ENCODE results near the gene WARS2.
A peak's percentile ranks its signal among the peaks of the same experiment; 100 is the strongest.
"Not testable (repeated sequence)": the region's sequence is repeated elsewhere in the genome, so short reads cannot be mapped to it uniquely, and the experiment has no call there.

Gene WARS2

GRCh38 chr1:119140177-119141019, at the start of gene WARS2:
Gene WARS2, minus strand, starts transcription at chr1:119140653. Its CDS starts 9 bp downstream, at chr1:119140644.
- Mint-ChIP-seq H3K4me1 (peaks cover 18% of the 10 kb centered on the region), H3K9me3 (no peaks in the 10 kb centered on the region), H3K27ac (no peak within 1 kb of the TSS), H3K4me3 (no peak within 1 kb of the TSS), H3K27me3 (no peaks in the 10 kb centered on the region), H3K36me3 (peaks cover 4% of the 10 kb centered on the region)
- DNase-seq (ENCODE audit: low spot score in 2 of 2) (peak; percentile 90 to 95), ATAC-seq (ENCODE audit: low read depth) (peak; percentile 81)

DNA sequence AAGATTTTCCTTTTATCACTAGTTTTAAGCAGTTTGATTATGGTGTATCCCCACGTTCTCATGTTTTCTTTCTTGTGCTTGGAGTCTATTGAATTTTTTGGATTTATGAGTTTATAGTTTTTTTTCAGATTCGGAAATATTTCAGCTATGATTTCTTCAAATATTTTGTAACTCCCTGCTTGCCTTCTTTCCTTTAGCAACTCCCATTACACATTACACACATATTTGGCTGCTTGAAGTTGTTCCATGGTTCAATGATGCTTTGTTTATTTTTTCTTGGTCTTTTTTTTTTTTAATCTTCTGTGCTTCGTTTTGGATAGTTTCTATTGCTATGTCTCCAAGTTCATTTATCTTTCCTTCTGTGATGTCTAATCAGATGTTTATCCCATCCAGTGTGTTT, 48.5 kb upstream of the WARS2 start:
- Mint-ChIP-seq H3K27ac (no peak overlapping the region), H3K4me3 (no peak overlapping the region), H3K36me3 (peaks cover 35% of the 10 kb centered on the region), H3K9me3 (peaks cover 5% of the 10 kb centered on the region), H3K27me3 (no peaks in the 10 kb centered on the region), H3K4me1 (no peaks in the 10 kb centered on the region)
- no peak for DNase-seq (ENCODE audit: low spot score in 2 of 2)
- ATAC-seq (ENCODE audit: low read depth) = no peak

GRCh38 chr1:119187416-119187815, 47.0 kb upstream of the WARS2 start:
- ATAC-seq (ENCODE audit: low read depth) = no peak
- no peak overlapping the region for H3K4me3 Mint-ChIP-seq
- H3K36me3 Mint-ChIP-seq = peaks cover 34% of the 10 kb centered on the region
- H3K27ac Mint-ChIP-seq = no peak overlapping the region
- peaks cover 5% of the 10 kb centered on the region for H3K9me3 Mint-ChIP-seq
- no peaks in the 10 kb centered on the region for H3K27me3 Mint-ChIP-seq
- no peaks in the 10 kb centered on the region for H3K4me1 Mint-ChIP-seq
- no peak for DNase-seq (ENCODE audit: low spot score in 2 of 2)

DNA sequence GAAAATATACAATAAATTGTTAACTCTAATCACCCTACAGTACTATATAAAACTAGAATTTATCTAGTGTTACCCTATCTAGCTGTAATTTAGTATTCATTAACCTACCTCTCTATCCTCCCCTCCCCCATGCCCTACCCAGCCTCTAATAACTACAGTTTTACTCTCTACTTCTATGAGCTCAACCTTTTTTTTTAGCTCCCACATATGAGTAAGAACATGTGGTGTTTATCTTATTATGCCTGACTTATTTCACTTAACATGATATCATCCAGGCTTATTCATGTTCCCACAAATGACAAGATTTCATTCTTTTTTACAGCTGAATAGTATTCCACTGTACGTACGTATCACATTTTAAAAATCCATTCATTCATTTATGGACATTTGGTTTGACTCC, 46.0 kb upstream of the WARS2 start:
- DNase-seq (ENCODE audit: low spot score in 2 of 2) (no peak), ATAC-seq (ENCODE audit: low read depth) (no peak)
- peaks cover 39% of the 10 kb centered on the region for H3K36me3 Mint-ChIP-seq
- H3K27ac Mint-ChIP-seq = no peak overlapping the region
- no peak overlapping the region for H3K4me3 Mint-ChIP-seq
- H3K27me3 Mint-ChIP-seq = no peaks in the 10 kb centered on the region
- peaks cover 5% of the 10 kb centered on the region for H3K9me3 Mint-ChIP-seq
- no peaks in the 10 kb centered on the region for H3K4me1 Mint-ChIP-seq

DNA sequence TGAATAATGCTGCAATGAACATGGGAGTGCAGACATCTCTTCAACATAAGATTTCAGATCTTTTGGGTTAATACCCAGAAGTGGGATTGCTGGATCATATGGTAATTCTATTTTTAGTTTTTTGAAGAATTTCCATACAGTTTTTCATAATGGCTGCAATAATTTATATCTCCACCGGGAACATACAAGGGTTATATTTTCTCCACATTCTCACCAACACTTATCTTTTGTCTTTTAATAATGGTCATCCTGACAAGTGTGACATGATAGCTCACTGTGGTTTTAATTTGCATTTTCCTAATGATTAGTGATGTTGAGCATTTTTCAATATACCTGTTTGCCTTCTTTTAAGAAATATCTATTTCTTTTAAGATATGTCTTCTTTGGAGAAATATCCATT, 44.5 kb upstream of the WARS2 start:
- no peak overlapping the region for H3K4me3 Mint-ChIP-seq
- H3K27ac Mint-ChIP-seq = no peak overlapping the region
- H3K27me3 Mint-ChIP-seq = no peaks in the 10 kb centered on the region
- ATAC-seq (ENCODE audit: low read depth) (no peak), DNase-seq (ENCODE audit: low spot score in 2 of 2) (no peak)
- peaks cover 5% of the 10 kb centered on the region for H3K9me3 Mint-ChIP-seq
- H3K4me1 Mint-ChIP-seq = no peaks in the 10 kb centered on the region
- peaks cover 35% of the 10 kb centered on the region for H3K36me3 Mint-ChIP-seq

DNA sequence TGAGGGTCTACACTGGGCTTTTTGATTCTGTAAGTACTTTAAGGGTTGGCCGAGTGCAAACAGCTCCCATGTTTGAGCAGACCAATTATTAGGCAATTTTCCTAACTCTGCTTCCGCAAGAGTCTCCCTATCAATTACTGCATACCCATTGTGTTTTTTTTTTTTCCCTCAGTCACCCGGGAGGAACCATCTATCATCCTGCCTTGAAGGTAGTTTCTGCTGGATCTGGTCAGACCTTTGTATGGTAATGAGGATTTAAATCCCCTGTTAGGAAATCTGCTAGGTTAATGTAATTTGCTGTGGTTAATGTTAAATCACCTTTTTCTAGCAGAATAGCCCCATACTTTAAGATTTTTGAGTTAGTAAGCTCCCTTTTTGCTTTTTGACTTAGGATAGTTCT, 40.8 kb upstream of the WARS2 start:
- Mint-ChIP-seq H3K36me3 (peaks cover 34% of the 10 kb centered on the region), H3K4me1 (no peaks in the 10 kb centered on the region), H3K27me3 (no peaks in the 10 kb centered on the region), H3K4me3 (no peak overlapping the region), H3K9me3 (peaks cover 6% of the 10 kb centered on the region), H3K27ac (no peak overlapping the region)
- DNase-seq (ENCODE audit: low spot score in 2 of 2) (no peak), ATAC-seq (ENCODE audit: low read depth) (no peak)

DNA sequence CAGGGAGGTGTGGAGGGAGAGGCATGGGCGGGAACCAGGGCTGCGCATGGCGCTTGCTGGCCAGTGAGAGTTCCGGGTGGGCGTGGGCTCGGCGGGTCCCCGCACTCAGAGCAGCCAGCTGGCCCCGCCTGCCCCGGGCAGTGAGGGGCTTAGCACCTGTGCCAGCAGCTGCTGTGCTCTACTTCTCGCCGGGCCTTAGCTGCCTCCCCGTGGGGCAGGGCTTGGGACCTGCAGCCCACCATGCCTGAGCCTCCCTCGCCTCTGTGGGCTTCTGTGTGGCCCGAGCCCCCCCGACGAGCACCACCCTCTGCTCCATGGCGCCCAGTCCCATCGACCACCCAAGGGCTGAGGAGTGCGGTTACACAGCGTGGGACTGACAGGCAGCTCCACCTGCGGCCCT, 38.6 kb upstream of the WARS2 start:
- H3K27ac Mint-ChIP-seq = no peak overlapping the region
- H3K27me3 Mint-ChIP-seq = no peaks in the 10 kb centered on the region
- ATAC-seq (ENCODE audit: low read depth) = no peak
- no peak for DNase-seq (ENCODE audit: low spot score in 2 of 2)
- no peak overlapping the region for H3K4me3 Mint-ChIP-seq
- peaks cover 6% of the 10 kb centered on the region for H3K9me3 Mint-ChIP-seq
- H3K36me3 Mint-ChIP-seq = peaks cover 33% of the 10 kb centered on the region
- no peaks in the 10 kb centered on the region for H3K4me1 Mint-ChIP-seq

GRCh38 chr1:119172927-119173326, 32.5 kb upstream of the WARS2 start:
- H3K4me1 Mint-ChIP-seq; ATAC-seq (ENCODE audit: low read depth); DNase-seq (ENCODE audit: low spot score in 2 of 2); H3K9me3 Mint-ChIP-seq; H3K27me3 Mint-ChIP-seq; H3K27ac Mint-ChIP-seq; H3K4me3 Mint-ChIP-seq: not testable (repeated sequence)
- peaks cover 41% of the 10 kb centered on the region for H3K36me3 Mint-ChIP-seq

GRCh38 chr1:119171381-119172010, 31.0 kb upstream of the WARS2 start:
- not testable (repeated sequence) for DNase-seq (ENCODE audit: low spot score in 2 of 2); H3K9me3 Mint-ChIP-seq; ATAC-seq (ENCODE audit: low read depth); H3K4me3 Mint-ChIP-seq; H3K27me3 Mint-ChIP-seq; H3K27ac Mint-ChIP-seq; H3K4me1 Mint-ChIP-seq
- H3K36me3 Mint-ChIP-seq = peaks cover 40% of the 10 kb centered on the region

GRCh38 chr1:119163396-119163795, 22.9 kb upstream of the WARS2 start:
- Mint-ChIP-seq H3K36me3 (peaks cover 39% of the 10 kb centered on the region), H3K4me1 (no peaks in the 10 kb centered on the region)

GRCh38 chr1:119160866-119161265, 20.4 kb upstream of the WARS2 start:
- peaks cover under 1% of the 10 kb centered on the region for H3K9me3 Mint-ChIP-seq
- DNase-seq (ENCODE audit: low spot score in 2 of 2) = no peak
- ATAC-seq (ENCODE audit: low read depth) = no peak
- H3K4me1 Mint-ChIP-seq = peaks cover 1% of the 10 kb centered on the region
- H3K4me3 Mint-ChIP-seq = no peak overlapping the region
- H3K36me3 Mint-ChIP-seq = peaks cover 39% of the 10 kb centered on the region
- no peaks in the 10 kb centered on the region for H3K27me3 Mint-ChIP-seq
- H3K27ac Mint-ChIP-seq = no peak overlapping the region

More at GRCh38 chr1:119163396-119163795, 22.9 kb upstream of the WARS2 start:
- no peaks in the 10 kb centered on the region for H3K27me3 Mint-ChIP-seq
- no peaks in the 10 kb centered on the region for H3K9me3 Mint-ChIP-seq
- no peak overlapping the region for H3K4me3 Mint-ChIP-seq
- no peak for ATAC-seq (ENCODE audit: low read depth)
- no peak overlapping the region for H3K27ac Mint-ChIP-seq
- DNase-seq (ENCODE audit: low spot score in 2 of 2) = no peak

- peaks cover 43% of the 10 kb centered on the region for H3K36me3 Mint-ChIP-seq
- DNase-seq (ENCODE audit: low spot score in 2 of 2) = no peak
- peaks cover 2% of the 10 kb centered on the region for H3K4me1 Mint-ChIP-seq
- H3K9me3 Mint-ChIP-seq = peaks cover 3% of the 10 kb centered on the region
- ATAC-seq (ENCODE audit: low read depth) = no peak
- no peaks in the 10 kb centered on the region for H3K27me3 Mint-ChIP-seq
- H3K4me3 Mint-ChIP-seq = no peak overlapping the region
- H3K27ac Mint-ChIP-seq = no peak overlapping the region
These were observed 20.0 kb upstream of the WARS2 start for GRCh38 chr1:119160409-119160808.

GRCh38 chr1:119159966-119160365, 19.5 kb upstream of the WARS2 start:
- no peak overlapping the region for H3K4me3 Mint-ChIP-seq
- no peak for ATAC-seq (ENCODE audit: low read depth)
- H3K9me3 Mint-ChIP-seq = peaks cover 3% of the 10 kb centered on the region
- no peak for DNase-seq (ENCODE audit: low spot score in 2 of 2)
- H3K36me3 Mint-ChIP-seq = peaks cover 43% of the 10 kb centered on the region
- peaks cover 5% of the 10 kb centered on the region for H3K4me1 Mint-ChIP-seq
- H3K27me3 Mint-ChIP-seq = no peaks in the 10 kb centered on the region
- H3K27ac Mint-ChIP-seq = no peak overlapping the region

- H3K4me3 Mint-ChIP-seq = no peak overlapping the region
- ATAC-seq (ENCODE audit: low read depth) = no peak
- H3K9me3 Mint-ChIP-seq = peaks cover 3% of the 10 kb centered on the region
- DNase-seq (ENCODE audit: low spot score in 2 of 2) = no peak
- peaks cover 7% of the 10 kb centered on the region for H3K4me1 Mint-ChIP-seq
- H3K27me3 Mint-ChIP-seq = no peaks in the 10 kb centered on the region
- peaks cover 43% of the 10 kb centered on the region for H3K36me3 Mint-ChIP-seq
- no peak overlapping the region for H3K27ac Mint-ChIP-seq
These were observed 18.7 kb upstream of the WARS2 start for GRCh38 chr1:119159111-119159510.
